GM19452 (cell line): Measurements from ENCODE around the gene NRF1.

Source experiments
- ATAC-seq: cut with Tn5 transposase; IDR thresholded peaks from one replicate; pipeline ENCODE4 v1.9.1; 2021; ENCODE audit not compliant: unreplicated experiment

NRF1 gene

GRCh38 chr7:129796186-129796775 is 184.8 kb downstream of the NRF1 start:
- no peak for ATAC-seq

GRCh38 chr7:129797214-129797789 is 185.8 kb downstream of the NRF1 start:
- ATAC-seq = no peak

GRCh38 chr7:129798616-129799349 is 187.3 kb downstream of the NRF1 start:
- ATAC-seq = no peak

GRCh38 chr7:129799350-129799955 is 187.9 kb downstream of the NRF1 start:
- no peak for ATAC-seq

GRCh38 chr7:129800901-129801300 is 189.4 kb downstream of the NRF1 start:
- ATAC-seq = no peak

GRCh38 chr7:129801882-129802281 is 190.4 kb downstream of the NRF1 start:
- no peak for ATAC-seq

GRCh38 chr7:129803546-129804081 is 192.1 kb downstream of the NRF1 start:
- no peak for ATAC-seq

GRCh38 chr7:129804111-129804889 is 192.8 kb downstream of the NRF1 start:
- no peak for ATAC-seq

GRCh38 chr7:129804890-129805719 is 193.6 kb downstream of the NRF1 start:
- no peak for ATAC-seq
